Cardiac fibroblast (primary cell): ENCODE data around the gene CIZ1.

Source experiments
- DNase-seq, 2 donors: peaks; one replicate each; pipeline versions ENCODE4 v3.0.0 to v3.0.0-alpha.2; 2010; ENCODE audit warnings: low read depth in 2 of 2
- H3K4me3 ChIP-seq, 2 donors: replicated peaks in 1 of 2; 1 replicate in 1 of 2; 2 replicates in 1 of 2; pipeline ENCODE4 v1.5.1; 2011; ENCODE audit warnings: low read depth in 2 of 2, low read length in 2 of 2, mild to moderate bottlenecking in 2 of 2, moderate library complexity in 1 of 2
- TF ChIP-seq, protein P1 (sequence below): IDR thresholded peaks from one replicate; pipeline ENCODE4 v1.5.1; 2011; ENCODE audit warnings: low read depth, mild to moderate bottlenecking, low read length, inconsistent platforms

The CIZ1 gene

DNA sequence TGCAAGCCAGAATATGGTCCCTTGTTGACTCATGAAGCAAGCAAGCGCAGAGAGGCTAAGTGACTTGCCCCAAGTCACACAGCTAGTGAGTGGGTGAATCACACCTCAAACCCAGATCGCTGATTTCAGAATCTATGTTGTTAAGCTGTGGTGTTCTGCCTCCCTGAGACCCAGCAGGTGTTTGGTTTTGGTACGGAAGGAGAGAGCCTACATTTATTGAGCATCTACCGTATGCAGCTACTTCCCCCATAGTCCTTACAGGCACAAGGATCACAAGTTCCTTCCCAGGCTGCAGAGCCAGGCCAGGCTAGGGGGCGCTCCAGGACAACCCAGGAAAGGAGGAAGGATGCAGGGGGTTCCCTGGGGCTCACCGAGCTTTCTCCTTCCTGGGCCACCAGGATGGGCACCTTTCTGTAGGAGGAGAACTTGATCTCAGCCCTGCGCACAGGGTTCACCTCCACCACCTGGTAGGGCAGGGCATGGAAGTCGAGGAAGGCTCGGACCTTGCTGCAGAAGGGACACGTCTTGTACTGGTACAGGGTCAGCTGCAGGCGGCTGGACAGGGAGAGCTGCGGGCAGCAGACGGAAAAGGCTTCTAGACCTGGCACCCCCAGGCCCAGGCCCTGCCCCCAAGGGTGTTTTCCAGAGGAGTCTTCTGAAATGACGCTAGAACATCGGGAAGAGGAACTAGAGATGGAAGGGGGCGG lies 66.3 kb downstream of the CIZ1 start:
- H3K4me3 ChIP-seq: no peak overlapping the region
- DNase-seq: peak; percentile 66 to 70

DNA sequence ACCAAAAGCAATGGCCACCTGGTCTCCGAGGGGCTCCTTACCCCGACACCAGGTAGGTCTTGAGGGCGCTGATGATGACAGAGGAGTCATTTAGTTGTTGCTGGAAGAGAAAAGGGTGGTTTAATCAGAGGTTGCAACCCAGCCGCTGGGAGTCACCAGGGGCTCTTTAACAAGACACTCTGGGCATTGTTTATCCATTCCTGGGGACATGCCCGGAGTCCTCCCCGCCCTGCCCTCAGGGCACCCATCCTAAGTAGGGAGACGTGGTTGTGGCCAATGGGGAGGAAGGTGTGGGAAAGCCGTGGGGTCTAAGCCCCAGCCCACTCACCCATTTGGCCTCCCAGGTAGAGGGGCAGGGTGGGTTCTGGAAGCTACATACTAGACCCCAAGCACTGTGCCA lies 66.9 kb downstream of the CIZ1 start:
- H3K4me3 ChIP-seq: no peak overlapping the region
- no peak for DNase-seq
- TF ChIP-seq, protein P1, sequence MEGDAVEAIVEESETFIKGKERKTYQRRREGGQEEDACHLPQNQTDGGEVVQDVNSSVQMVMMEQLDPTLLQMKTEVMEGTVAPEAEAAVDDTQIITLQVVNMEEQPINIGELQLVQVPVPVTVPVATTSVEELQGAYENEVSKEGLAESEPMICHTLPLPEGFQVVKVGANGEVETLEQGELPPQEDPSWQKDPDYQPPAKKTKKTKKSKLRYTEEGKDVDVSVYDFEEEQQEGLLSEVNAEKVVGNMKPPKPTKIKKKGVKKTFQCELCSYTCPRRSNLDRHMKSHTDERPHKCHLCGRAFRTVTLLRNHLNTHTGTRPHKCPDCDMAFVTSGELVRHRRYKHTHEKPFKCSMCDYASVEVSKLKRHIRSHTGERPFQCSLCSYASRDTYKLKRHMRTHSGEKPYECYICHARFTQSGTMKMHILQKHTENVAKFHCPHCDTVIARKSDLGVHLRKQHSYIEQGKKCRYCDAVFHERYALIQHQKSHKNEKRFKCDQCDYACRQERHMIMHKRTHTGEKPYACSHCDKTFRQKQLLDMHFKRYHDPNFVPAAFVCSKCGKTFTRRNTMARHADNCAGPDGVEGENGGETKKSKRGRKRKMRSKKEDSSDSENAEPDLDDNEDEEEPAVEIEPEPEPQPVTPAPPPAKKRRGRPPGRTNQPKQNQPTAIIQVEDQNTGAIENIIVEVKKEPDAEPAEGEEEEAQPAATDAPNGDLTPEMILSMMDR: no peak

More for the DNA sequence above, 66.3 kb downstream of the CIZ1 start:
- TF ChIP-seq, protein P1: peak; percentile 69

DNA sequence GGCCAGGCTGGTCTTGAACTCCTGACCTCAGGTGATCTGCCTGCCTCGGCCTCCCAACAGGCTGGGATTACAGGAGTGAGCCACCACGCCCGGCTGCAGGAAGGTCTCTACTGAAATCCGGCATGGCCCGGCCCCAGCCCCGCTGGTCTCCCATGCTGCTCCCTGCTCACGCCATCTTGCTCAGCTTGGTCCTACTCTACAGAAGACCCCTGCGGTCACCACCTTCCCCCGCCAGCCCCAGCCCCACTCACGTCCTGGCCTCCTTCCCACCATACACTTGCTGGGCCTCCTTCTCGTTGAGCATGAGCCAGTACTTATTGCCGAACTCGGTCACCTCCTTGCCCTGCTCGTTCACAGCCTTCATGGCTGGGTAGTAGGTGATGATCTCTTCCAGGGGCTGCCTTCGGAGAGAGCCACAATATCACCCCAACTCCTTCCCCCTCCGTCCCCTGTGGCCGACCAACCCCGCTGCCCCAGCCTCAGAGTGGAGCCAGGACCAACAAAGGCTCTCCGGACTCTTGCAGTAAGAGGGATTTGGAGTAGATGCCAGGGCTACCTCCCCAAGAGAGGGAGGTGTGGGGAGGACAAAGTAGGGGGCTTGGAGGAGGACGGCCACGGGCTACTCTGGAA lies 67.8 kb downstream of the CIZ1 start:
- no peak overlapping the region for H3K4me3 ChIP-seq
- TF ChIP-seq, protein P1: no peak
- no peak for DNase-seq

DNA sequence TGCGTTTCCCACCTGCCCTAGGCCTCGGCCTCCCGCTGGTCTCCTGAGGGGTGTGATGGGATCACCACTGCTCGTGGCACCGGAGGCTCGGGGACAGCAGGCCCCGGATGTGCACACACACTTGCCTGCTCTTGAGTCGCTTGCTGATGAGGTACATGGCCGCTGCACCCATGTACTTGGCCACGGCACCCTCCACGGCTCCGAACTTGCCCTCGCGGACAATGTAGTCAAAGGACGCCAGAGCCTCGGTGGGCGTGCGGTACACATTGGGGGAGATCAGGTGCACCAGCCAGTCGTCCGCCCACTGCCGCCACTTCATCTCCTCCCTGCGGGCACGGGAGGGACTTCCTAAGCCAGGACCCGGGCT lies 68.6 kb downstream of the CIZ1 start:
- TF ChIP-seq, protein P1: no peak
- no peak for DNase-seq
- no peak overlapping the region for H3K4me3 ChIP-seq

DNA sequence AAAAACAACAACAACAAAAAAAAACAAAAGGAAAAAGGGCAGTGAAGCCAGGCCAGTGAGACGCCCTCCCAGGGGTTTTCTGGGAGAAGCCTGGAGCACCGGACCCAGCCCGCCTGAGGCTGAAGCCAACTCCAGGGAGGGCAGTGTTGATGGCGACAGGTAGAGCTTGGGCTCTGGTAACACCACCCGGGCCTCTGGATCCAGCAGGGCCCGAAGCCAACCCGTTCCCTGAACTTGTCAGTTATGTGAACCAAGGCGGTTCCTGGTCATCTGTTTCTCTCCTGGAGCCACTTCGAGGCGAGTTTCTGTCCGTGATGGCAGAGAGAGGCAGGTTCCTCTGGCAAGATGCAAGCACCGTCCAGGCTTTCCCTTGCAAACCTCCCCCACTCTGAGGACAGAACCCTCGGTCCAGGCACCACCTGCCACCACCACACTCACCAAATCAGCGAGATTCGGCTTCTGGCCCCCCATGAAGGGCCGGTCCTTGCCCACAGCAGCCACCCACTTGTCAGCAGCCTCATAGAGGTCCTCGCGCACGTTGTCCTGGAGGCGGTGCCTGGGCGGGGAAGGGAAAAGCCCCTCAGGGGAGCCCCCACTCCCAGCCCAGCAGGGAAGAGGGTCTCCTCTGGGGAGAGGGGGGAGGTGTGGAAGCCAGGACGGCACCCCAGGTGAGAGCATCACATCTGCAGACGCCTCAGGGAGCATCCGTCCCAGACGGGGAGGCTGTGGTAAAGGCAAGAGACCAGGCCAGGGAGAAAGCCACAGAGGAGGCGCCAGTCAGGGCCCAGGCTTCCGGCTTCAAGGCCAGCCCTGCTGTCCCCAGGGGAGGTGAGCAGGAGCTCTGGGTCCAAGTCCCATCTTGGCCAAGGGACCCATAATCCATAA lies 69.2 kb downstream of the CIZ1 start:
- TF ChIP-seq, protein P1: no peak
- DNase-seq: no peak
- H3K4me3 ChIP-seq: no peak overlapping the region

DNA sequence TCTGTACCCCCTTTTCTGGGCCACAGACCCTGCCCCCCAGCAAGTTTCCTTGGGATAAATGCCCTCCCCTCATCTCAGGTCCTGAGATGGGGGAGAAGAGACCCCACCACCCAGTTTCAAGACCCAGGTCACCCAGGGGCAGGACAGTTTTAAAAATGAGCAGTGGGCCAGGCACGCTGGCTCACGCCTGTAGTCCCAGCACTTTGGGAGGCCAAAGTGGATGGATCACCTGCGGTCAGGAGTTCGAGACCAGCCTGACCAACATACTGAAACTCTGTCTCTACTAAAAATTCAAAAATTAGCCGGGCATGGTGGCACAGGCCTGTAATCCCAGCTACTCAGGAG lies 69.9 kb downstream of the CIZ1 start:
- TF ChIP-seq, protein P1: no peak
- DNase-seq: no peak
- H3K4me3 ChIP-seq: no peak overlapping the region
